Activated CD4-positive, alpha-beta T cell treated with anti-CD3 and anti-CD28 coated beads for 36 hours (primary cell): ENCODE results near the gene ZBTB24. TPM values are rescaled to one million over a fixed set of nuclear protein-coding genes. Genes with fewer than 3 reads are reported as not detected.
"Not testable (repeated sequence)": the region's sequence is repeated elsewhere in the genome, so short reads cannot be mapped to it uniquely, and the experiment has no call there.

Experiments
- ATAC-seq: fragments of 200-7000 bp; cut with Tn5 transposase; one replicate; pipeline ENCODE4 v1.10.0; 2021; ENCODE audit warnings: mild to moderate bottlenecking, moderate library complexity
- CTCF ChIA-PET: fragments of 350-600 bp; sonication (Branson Sonifier 250); formaldehyde crosslinking; loops from one replicate; lab custom pipeline; 2021; ENCODE audit warnings: antibody characterized with exemption; lab: Charles Lee
- POLR2A ChIA-PET: fragments of 350-600 bp; sonication (Branson Sonifier 250); formaldehyde crosslinking; loops from one replicate; lab custom pipeline; 2021; ENCODE audit warnings: antibody characterized with exemption, inconsistent platforms; lab: Charles Lee
- DNase-seq: peaks from one replicate; pipeline ENCODE4 v3.0.0-alpha.2; 2020
- H3K27ac Mint-ChIP-seq: one replicate; pipeline ENCODE4 v1.8.0; 2021; ENCODE audit warnings: mixed read lengths
- H3K27me3 Mint-ChIP-seq: one replicate; pipeline ENCODE4 v1.8.0; 2021; ENCODE audit warnings: mixed read lengths
- H3K36me3 Mint-ChIP-seq: one replicate; pipeline ENCODE4 v1.8.0; 2021; ENCODE audit warnings: low read depth, mixed read lengths
- H3K4me1 Mint-ChIP-seq: one replicate; pipeline ENCODE4 v1.8.0; 2021; ENCODE audit warnings: mixed read lengths
- H3K4me3 Mint-ChIP-seq: one replicate; pipeline ENCODE4 v1.8.0; 2021; ENCODE audit warnings: mild to moderate bottlenecking, moderate library complexity, mixed read lengths
- H3K9me3 Mint-ChIP-seq: one replicate; pipeline ENCODE4 v1.8.0; 2021; ENCODE audit warnings: low read depth, mixed read lengths
- intact Hi-C, 2 experiments: fragments of 100-400 bp; cut with DNase I in 1 of 2; cut with micrococcal nuclease in 1 of 2; formaldehyde crosslinking; loops; one replicate each; pipeline versions ENCODE4 v1.14.2 to v1.15.1; 2022 to 2024; cut with DNase I, micrococcal nuclease
- total RNA-seq, 2 experiments: library from RNA; stranded (reverse); gene quantifications; one replicate each; pipeline ENCODE4 v1.2.3, GENCODE V29; 2021

ZBTB24 gene
- total RNA-seq, 2 experiments from 2014 or later, result 12.0 to 14.7 TPM

DNA sequence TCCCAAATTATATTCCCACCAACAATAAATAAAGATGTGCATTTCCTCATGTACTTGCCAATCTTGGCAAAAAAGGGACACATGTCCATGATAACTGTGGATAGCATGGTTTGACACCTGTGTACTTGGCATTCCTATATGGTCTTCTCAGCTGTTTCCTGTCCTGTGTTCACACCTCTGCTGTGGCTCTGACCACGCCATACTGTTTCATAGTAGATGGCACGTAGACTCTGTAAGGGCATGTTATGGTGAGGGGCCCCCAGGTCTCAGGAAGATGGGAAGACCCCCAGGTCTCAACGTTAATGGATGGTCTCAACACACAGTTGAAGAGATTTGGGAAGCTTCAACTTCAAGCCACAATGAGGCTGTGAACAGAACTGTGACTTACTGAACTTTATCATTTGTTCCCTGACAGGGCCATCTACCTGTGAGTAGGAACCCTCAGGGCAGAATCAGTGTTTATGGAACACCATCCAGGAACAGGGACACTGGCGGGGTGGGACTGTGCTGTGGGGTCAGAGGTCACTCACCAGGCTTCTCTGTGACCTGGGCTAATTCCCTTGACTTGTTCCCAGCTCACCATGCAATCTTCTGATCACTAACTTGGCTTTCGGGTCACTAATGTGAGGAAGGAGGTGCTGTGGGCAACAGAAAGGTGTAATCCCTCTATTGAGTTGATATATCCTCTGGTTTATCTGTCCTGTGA lies 11.8 kb downstream of the ZBTB24 start:
- peaks cover 74% of the 10 kb centered on the region for H3K36me3 Mint-ChIP-seq
- ChIA-PET CTCF (no interaction called here), POLR2A (interaction anchor here (1.5 kb wide), 1 partner anchor 30 kb away, joined by 3 read pairs; the partner anchor contains the start of gene SMPD2)
- no peaks in the 10 kb centered on the region for H3K27me3 Mint-ChIP-seq
- peak overlapping the region; percentile 59 for H3K27ac Mint-ChIP-seq
- peaks cover 59% of the 10 kb centered on the region for H3K4me1 Mint-ChIP-seq
- no peak for ATAC-seq
- DNase-seq, result no peak
- H3K4me3 Mint-ChIP-seq, result no peak overlapping the region
- intact Hi-C loops, result no loop called here
- no peaks in the 10 kb centered on the region for H3K9me3 Mint-ChIP-seq

DNA sequence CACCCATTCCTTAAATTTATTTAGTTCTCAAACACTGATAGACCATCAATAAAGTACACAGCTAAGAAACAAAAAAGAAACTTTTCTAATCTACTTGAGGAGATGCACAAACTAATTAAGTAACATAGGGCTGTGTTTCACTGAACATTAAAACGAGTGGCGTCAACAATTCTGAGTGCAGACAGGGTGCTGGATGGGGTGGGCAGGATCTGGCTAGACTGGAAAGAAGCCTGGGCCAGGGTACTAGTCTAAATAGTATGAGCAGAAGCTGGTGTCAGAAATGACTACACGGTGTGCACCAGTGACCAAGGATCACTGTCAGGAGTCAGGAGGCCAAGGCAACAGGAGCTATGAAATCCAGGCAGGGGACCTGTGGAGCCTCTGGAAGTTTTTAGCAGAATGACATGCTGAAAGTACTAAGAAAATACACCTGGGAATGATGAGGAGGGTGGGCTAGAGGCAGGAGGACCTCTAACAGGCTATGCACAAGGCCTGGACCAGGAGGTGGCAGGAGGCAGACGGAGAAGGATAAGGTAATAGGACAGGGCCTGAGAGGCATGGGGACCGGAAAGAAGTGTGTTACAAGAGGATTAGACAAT lies 13.3 kb downstream of the ZBTB24 start:
- Mint-ChIP-seq H3K27ac (peak overlapping the region; percentile 7), H3K4me1 (peaks cover 57% of the 10 kb centered on the region), H3K4me3 (no peak overlapping the region), H3K27me3 (no peaks in the 10 kb centered on the region), H3K36me3 (peaks cover 75% of the 10 kb centered on the region), H3K9me3 (no peaks in the 10 kb centered on the region)
- ATAC-seq, result no peak
- no peak for DNase-seq
- intact Hi-C loops, result no loop called here
- CTCF ChIA-PET, result interaction anchor here (0.7 kb wide), 1 partner anchor 21 kb away, joined by 3 read pairs; no protein-coding TSS in a partner anchor
- POLR2A ChIA-PET, result interaction anchor here (0.6 kb wide), 3 partner anchors 21 to 269 kb away, joined by 3 read pairs; no protein-coding TSS in a partner anchor

DNA sequence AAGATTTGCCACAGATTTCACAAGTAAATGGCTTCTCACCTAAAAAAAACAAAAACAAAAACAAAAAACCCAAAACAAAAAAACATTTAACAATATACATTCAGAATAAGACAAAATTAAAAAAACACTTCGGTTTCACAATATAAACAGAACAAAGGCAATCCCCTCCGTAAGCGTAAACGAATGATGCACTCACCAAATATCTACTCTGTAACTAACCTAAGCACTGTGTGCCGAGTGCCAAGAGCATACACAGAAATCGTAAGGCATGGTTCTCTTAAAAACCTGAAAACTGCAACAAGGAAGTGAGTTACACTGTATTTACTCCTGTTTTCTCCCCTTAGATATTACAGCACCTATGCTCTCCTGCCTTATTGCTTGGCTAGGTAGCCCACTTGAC lies 15.3 kb downstream of the ZBTB24 start:
- ChIA-PET CTCF (no interaction called here), POLR2A (no interaction called here)
- H3K4me1 Mint-ChIP-seq, result peaks cover 49% of the 10 kb centered on the region
- H3K9me3 Mint-ChIP-seq, result no peaks in the 10 kb centered on the region
- H3K4me3 Mint-ChIP-seq, result no peak overlapping the region
- no peak for ATAC-seq
- H3K27me3 Mint-ChIP-seq, result no peaks in the 10 kb centered on the region
- intact Hi-C loops, result no loop called here
- H3K36me3 Mint-ChIP-seq, result peaks cover 68% of the 10 kb centered on the region
- DNase-seq, result no peak
- H3K27ac Mint-ChIP-seq, result no peak overlapping the region

DNA sequence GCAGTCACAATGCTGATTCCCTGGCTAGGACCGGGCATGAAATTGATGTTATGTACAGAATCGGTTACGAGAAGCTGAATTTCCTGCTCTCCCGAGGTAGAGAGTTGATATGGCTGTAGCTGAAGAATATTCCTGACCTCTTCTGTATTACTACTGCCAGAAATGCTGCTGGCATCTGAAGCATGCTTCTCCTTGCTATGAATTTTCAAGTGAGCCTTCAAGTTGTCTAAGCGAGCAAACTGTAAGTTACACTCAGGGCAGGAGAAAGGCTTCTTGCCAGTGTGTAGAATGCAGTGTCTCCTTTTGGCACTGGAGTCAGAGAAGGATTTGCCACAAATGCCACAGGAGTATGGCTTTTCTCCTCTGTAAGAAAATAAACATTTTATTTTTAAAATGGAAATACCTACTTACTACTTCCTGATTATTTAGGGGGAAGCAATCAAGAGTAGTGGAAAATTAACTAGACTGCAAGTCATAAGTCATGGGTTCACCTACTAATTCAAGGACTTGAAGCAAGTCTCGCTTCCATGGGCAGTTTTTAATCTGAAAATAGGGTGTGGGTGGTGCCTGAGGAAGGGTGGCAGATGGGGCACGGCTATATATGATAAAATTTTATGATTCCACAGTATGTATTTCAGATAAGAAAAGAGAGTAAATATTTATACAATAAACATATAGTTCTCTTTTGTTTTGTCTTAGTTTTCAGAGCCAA lies 16.7 kb downstream of the ZBTB24 start:
- peak overlapping the region; percentile 33 for H3K27ac Mint-ChIP-seq
- H3K36me3 Mint-ChIP-seq, result peaks cover 68% of the 10 kb centered on the region
- CTCF ChIA-PET, result interaction anchor here (0.6 to 1.1 kb wide), 3 partner anchors 9 to 103 kb away, joined by 3 to 4 read pairs (median 3); no protein-coding TSS in a partner anchor
- no peak for DNase-seq
- H3K4me3 Mint-ChIP-seq, result no peak overlapping the region
- ATAC-seq, result no peak
- peaks cover 44% of the 10 kb centered on the region for H3K4me1 Mint-ChIP-seq
- H3K9me3 Mint-ChIP-seq, result peaks cover 5% of the 10 kb centered on the region
- POLR2A ChIA-PET, result no interaction called here
- no peaks in the 10 kb centered on the region for H3K27me3 Mint-ChIP-seq
- intact Hi-C loops, result no loop called here

DNA sequence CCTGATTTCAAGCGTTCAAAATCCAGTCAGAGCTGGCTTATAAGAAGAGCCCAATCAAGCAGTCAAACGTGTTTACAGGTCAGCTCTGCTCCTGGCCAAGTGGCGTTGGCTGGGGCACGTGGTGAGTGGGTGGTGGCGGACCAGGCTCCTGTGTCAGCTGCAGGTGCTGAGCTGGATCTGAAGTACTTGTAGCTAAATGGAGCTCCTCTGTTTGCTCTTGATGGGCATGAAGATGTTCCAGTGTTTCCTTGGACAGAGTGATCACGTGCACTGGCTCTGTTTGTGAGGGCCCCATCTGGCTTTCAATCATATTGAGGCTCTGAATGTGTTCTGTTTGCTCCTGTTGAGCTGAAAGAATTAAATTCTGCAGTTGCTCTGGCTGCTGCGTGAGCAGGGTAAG lies 17.2 kb downstream of the ZBTB24 start:
- H3K9me3 Mint-ChIP-seq, result peaks cover 5% of the 10 kb centered on the region
- no peak for DNase-seq
- H3K27ac Mint-ChIP-seq, result peak overlapping the region; percentile 45
- POLR2A ChIA-PET, result no interaction called here
- CTCF ChIA-PET, result interaction anchor here (0.5 to 1.1 kb wide), 4 partner anchors 9 to 102 kb away, joined by 3 to 4 read pairs (median 4); no protein-coding TSS in a partner anchor
- H3K36me3 Mint-ChIP-seq, result peaks cover 70% of the 10 kb centered on the region
- no peak overlapping the region for H3K4me3 Mint-ChIP-seq
- no peak for ATAC-seq
- intact Hi-C loops, result no loop called here
- peaks cover 45% of the 10 kb centered on the region for H3K4me1 Mint-ChIP-seq
- no peaks in the 10 kb centered on the region for H3K27me3 Mint-ChIP-seq

DNA sequence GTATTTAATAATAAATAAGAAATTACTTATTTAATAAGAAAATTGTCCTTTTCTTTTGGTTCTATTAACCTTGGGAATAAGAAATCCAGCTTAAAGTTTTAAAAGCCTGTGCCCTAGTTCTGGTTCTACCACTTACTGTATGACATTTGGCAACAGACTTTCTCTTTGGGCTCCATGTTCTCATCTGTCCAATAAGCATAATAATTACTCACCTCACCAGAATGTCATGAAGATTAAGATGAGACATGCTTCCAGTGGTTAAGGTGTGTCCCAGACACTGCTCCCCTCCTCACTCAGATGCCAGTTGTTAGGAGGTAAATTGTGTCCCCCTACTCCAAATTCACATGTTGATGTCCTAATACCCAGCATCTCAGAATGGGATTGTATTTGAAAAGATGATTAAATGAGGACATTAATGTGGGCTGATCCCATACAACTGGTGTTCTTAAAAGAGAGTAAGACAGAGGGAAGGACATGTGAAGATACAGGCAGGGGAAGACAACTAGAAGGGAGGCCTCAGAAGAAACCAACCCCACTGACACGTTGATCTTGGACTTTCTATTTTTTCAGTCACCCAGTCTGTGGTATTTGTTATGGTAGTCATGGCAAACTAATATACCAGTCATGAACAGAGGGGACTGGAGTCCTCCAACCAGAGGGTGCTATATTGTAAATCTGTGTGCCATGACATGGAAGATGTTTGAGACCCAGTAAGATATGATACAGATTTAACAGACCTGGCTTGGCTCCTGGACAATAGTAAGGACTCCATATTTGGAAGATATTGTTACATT lies 21.1 kb downstream of the ZBTB24 start:
- CTCF ChIA-PET, result interaction anchor here (1.1 kb wide), 1 partner anchor 23 kb away, joined by 3 read pairs; no protein-coding TSS in a partner anchor
- Mint-ChIP-seq H3K36me3 (peaks cover 52% of the 10 kb centered on the region), H3K27me3 (no peaks in the 10 kb centered on the region), H3K4me3 (no peak overlapping the region), H3K27ac (peak overlapping the region; percentile 72), H3K9me3 (peaks cover 5% of the 10 kb centered on the region), H3K4me1 (peaks cover 63% of the 10 kb centered on the region)
- no peak for DNase-seq
- intact Hi-C loops, result no loop called here
- no peak for ATAC-seq
- POLR2A ChIA-PET, result no interaction called here

DNA sequence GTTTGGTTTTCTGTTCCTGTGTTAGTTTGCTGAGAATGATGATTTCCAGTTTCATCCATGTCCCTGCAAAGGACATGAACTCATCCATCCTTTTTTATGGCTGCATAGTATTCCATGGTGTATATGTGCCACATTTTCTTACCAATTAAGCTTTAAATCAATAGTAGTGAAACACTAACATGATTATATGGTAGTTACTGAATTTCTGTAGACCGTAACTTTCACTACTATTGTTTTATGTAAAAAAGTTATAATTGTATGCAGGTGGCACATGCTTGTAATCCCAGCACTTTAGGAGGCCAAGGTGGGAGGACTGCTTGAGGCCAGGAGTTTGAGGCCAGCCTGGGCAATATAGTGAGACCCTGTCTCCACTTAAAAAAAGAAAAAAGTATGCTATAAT lies 21.8 kb downstream of the ZBTB24 start:
- H3K27me3 Mint-ChIP-seq, POLR2A ChIA-PET, DNase-seq, H3K9me3 Mint-ChIP-seq, H3K27ac Mint-ChIP-seq, intact Hi-C loops, ATAC-seq, H3K4me3 Mint-ChIP-seq: not testable (repeated sequence)
- Mint-ChIP-seq H3K4me1 (peaks cover 71% of the 10 kb centered on the region), H3K36me3 (peaks cover 53% of the 10 kb centered on the region)
- CTCF ChIA-PET, result interaction anchor here (1.1 to 1.5 kb wide), 2 partner anchors 22 to 25 kb away, joined by 3 to 4 read pairs; no protein-coding TSS in a partner anchor

DNA sequence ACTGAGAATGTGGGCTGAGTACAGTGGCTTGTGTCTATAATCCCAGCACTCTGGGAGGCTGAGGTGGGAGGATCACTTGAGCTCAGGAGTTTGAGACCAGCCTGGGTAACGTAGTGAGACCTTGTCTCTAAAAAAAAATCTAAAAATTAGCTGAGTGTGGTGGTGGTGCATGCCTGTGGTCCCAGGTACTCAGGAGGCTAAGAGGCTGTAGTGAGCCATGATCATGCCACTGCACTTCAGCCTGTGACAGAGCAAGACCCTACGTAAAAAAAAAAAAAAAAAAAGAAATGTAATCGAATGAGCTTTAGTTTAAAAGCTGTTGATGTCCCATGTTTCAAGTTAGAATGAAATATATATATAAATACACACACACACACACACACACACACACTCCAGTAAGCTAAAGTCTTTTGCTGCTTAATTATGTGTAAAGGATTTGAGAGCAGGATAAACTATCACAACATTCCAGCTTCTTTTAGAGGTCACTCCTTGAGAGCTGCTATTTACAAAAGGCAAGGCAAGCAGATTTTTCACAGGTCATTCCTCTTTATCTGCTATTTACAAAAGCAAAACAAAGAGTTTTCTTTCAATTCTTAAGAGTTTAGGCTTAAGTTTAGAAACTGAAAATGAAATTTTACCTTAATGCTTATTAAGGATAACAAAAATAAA lies 22.7 kb downstream of the ZBTB24 start:
- H3K27me3 Mint-ChIP-seq, result no peaks in the 10 kb centered on the region
- H3K36me3 Mint-ChIP-seq, result peaks cover 45% of the 10 kb centered on the region
- intact Hi-C loops, result no loop called here
- no peak overlapping the region for H3K4me3 Mint-ChIP-seq
- ATAC-seq (no peak), DNase-seq (no peak)
- ChIA-PET CTCF (interaction anchor here (0.7 to 1.5 kb wide), 4 partner anchors 19 to 152 kb away, joined by 3 to 4 read pairs (median 3); partner anchors contain the start of genes PPIL6 and SMPD2), POLR2A (interaction anchor here (0.6 to 1.2 kb wide), 2 partner anchors 15 to 18 kb away, joined by 3 to 5 read pairs; no protein-coding TSS in a partner anchor)
- peaks cover 5% of the 10 kb centered on the region for H3K9me3 Mint-ChIP-seq
- H3K27ac Mint-ChIP-seq, result no peak overlapping the region
- H3K4me1 Mint-ChIP-seq, result peaks cover 63% of the 10 kb centered on the region

DNA sequence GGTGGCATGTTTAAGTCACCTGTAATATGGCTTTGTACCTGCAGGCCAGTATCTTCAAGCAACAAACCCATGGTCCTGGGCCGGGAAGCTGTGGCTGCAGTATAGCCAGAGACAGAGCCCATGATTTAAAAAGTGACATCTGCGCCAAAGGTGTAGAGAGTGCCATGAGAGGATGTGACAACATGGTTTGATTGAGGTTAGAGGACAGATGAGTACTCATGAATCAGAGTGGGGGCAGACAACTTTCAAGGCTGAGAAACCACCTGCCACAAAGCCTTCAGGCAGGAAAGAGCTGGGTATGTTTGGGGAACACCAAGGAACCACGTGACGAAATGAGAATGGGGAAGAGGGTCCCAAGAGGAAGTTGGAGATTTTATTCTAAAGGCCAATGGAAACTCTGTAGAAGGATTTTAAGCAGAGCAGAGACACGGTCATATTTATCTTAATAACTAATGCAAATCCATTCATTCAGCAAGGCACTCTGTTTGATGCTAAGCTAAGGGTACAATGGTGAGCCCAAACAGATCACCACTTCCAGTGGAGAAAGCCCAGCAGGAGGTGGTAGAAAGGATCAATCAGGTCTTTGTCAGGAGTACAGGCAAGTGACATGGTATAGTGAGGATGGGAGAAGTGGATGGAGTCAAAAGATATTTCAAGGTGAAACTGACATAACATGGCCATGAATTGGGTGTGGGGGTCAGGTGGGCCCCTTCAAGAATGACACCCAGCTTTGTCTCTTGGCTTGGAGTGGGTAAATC lies 24.1 kb downstream of the ZBTB24 start:
- intact Hi-C loops, result loop anchor here (1.0 to 2.0 kb wide), 3 partner anchors 14 to 77 kb away; partner anchors contain the start of gene CD164 (in 1 of the 2)
- H3K9me3 Mint-ChIP-seq, result peaks cover 5% of the 10 kb centered on the region
- POLR2A ChIA-PET, result interaction anchor here (0.6 to 1.2 kb wide), 5 partner anchors 17 to 85 kb away, joined by 3 to 6 read pairs (median 3); no protein-coding TSS in a partner anchor
- H3K36me3 Mint-ChIP-seq, result peaks cover 37% of the 10 kb centered on the region
- DNase-seq (peak; percentile 67), ATAC-seq (peak; percentile 76)
- peak overlapping the region; percentile 79 for H3K27ac Mint-ChIP-seq
- no peak overlapping the region for H3K4me3 Mint-ChIP-seq
- no peaks in the 10 kb centered on the region for H3K27me3 Mint-ChIP-seq
- peaks cover 64% of the 10 kb centered on the region for H3K4me1 Mint-ChIP-seq
- CTCF ChIA-PET, result interaction anchor here (0.6 to 2.4 kb wide), 6 partner anchors 14 to 766 kb away, joined by 3 to 10 read pairs (median 4); no protein-coding TSS in a partner anchor
